Transverse colon (tissue), 4 donors: ENCODE measurements around the gene ZNF69.
"Not testable (repeated sequence)": the region's sequence is repeated elsewhere in the genome, so short reads cannot be mapped to it uniquely, and the experiment has no call there.

Experiments
- CTCF ChIP-seq, 5 experiments: fragments of 200-600 bp in 3 of 5; fragments of 450-650 bp in 2 of 5; sonication (generic) in 3 of 5; IDR thresholded peaks; 1 replicate in 2 of 5; 2 replicates in 3 of 5; pipeline ENCODE4 v1.5.1; 2016 to 2017; ENCODE audit warnings: antibody characterized with exemption in 5 of 5, inconsistent platforms in 3 of 5, mild to moderate bottlenecking in 2 of 5, moderate library complexity in 1 of 5
- EP300 ChIP-seq: sonication (generic); formaldehyde crosslinking; IDR thresholded peaks from one replicate; pipeline ENCODE4 v1.6.1; 2017; ENCODE audit warnings: antibody characterized with exemption, low read depth
- POLR2A ChIP-seq: fragments of 450-650 bp; IDR thresholded peaks from one replicate; pipeline ENCODE4 v1.6.1; 2016; ENCODE audit warnings: antibody characterized with exemption, mild to moderate bottlenecking, moderate library complexity
- POLR2AphosphoS5 ChIP-seq, 3 donors: sonication (generic); formaldehyde crosslinking; IDR thresholded peaks; one replicate each; pipeline ENCODE4 v1.6.1; 2016; ENCODE audit warnings: antibody characterized with exemption in 3 of 3

- not testable (repeated sequence) for TF ChIP-seq CTCF (IDR thresholded peaks at IDR 0.05); EP300; POLR2A; POLR2AphosphoS5 (IDR thresholded peaks at IDR 0.05)
Observed at GRCh38 chr19:11847615-11848014, 40.0 kb upstream of the ZNF69 start.
